Nephron (organoid): ENCODE measurements around the gene AGAP1.
A peak's percentile ranks its signal among the peaks of the same experiment; 100 is the strongest.

Experiments used
- H3K27ac Mint-ChIP-seq, 3 experiments: 2 replicates each; pipeline ENCODE4 v1.8.0; 2020; ENCODE audit warnings: mixed read lengths in 3 of 3, mild to moderate bottlenecking in 2 of 3, moderate library complexity in 1 of 3
- H3K27me3 Mint-ChIP-seq: 2 replicates; pipeline ENCODE4 v1.8.0; 2021; ENCODE audit warnings: low read depth, mild to moderate bottlenecking, moderate library complexity, mixed read lengths
- H3K36me3 Mint-ChIP-seq: 2 replicates; pipeline ENCODE4 v1.8.0; 2020; ENCODE audit warnings: low read depth, mixed read lengths
- H3K4me1 Mint-ChIP-seq: 2 replicates; pipeline ENCODE4 v1.8.0; 2020; ENCODE audit warnings: mixed read lengths
- H3K4me3 Mint-ChIP-seq, 3 experiments: 2 replicates each; pipeline ENCODE4 v1.8.0; 2020; ENCODE audit warnings: mild to moderate bottlenecking in 3 of 3, mixed read lengths in 3 of 3, moderate library complexity in 2 of 3
- H3K9me3 Mint-ChIP-seq: 2 replicates; pipeline ENCODE4 v1.8.0; 2020; ENCODE audit warnings: mixed read lengths
- TF ChIP-seq, protein P1 (sequence below), 3 experiments: fragments of 200-600 bp; sonication (generic); IDR thresholded peaks; one replicate each; pipeline ENCODE4 v1.5.0; 2021; ENCODE audit warnings: antibody characterized with exemption in 3 of 3; ENCODE audit not compliant: unreplicated experiment in 3 of 3

AGAP1 gene

DNA sequence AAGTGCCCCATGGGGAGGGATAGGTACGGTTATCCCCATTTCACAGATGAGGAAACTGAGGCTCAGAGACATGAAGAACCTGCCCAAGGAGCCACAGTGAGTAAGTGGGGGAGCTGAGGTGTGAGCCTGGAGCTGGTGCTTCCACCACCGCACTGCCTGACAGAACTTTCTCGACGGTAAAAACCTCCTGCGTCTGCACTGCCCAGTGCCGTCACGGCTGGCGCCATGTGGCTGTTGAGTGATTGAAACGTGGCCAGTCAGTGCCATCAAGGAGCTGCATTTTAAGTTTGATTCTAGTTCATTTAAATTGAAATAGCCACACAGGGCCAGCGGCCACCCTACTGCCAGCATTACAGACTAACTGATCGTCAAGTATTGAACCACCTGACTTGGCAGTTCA, 217.1 kb downstream of the AGAP1 start:
- H3K4me1 Mint-ChIP-seq: peaks cover 6% of the 10 kb centered on the region
- no peak overlapping the region for H3K27ac Mint-ChIP-seq
- no peak overlapping the region for H3K4me3 Mint-ChIP-seq
- no peaks in the 10 kb centered on the region for H3K9me3 Mint-ChIP-seq
- peaks cover 18% of the 10 kb centered on the region for H3K36me3 Mint-ChIP-seq
- H3K27me3 Mint-ChIP-seq: no peaks in the 10 kb centered on the region
- TF ChIP-seq, protein P1, sequence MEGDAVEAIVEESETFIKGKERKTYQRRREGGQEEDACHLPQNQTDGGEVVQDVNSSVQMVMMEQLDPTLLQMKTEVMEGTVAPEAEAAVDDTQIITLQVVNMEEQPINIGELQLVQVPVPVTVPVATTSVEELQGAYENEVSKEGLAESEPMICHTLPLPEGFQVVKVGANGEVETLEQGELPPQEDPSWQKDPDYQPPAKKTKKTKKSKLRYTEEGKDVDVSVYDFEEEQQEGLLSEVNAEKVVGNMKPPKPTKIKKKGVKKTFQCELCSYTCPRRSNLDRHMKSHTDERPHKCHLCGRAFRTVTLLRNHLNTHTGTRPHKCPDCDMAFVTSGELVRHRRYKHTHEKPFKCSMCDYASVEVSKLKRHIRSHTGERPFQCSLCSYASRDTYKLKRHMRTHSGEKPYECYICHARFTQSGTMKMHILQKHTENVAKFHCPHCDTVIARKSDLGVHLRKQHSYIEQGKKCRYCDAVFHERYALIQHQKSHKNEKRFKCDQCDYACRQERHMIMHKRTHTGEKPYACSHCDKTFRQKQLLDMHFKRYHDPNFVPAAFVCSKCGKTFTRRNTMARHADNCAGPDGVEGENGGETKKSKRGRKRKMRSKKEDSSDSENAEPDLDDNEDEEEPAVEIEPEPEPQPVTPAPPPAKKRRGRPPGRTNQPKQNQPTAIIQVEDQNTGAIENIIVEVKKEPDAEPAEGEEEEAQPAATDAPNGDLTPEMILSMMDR (IDR thresholded peaks at IDR 0.05; ENCODE audit: unreplicated experiment in 3 of 3): no peak

GRCh38 chr2:235711527-235711926, 217.7 kb downstream of the AGAP1 start:
- Mint-ChIP-seq H3K27ac (no peak overlapping the region), H3K9me3 (no peaks in the 10 kb centered on the region), H3K27me3 (no peaks in the 10 kb centered on the region), H3K4me1 (peaks cover 10% of the 10 kb centered on the region), H3K36me3 (peaks cover 18% of the 10 kb centered on the region), H3K4me3 (no peak overlapping the region)
- TF ChIP-seq, protein P1 (IDR thresholded peaks at IDR 0.05; ENCODE audit: unreplicated experiment in 3 of 3): no peak

- TF ChIP-seq, protein P1 (IDR thresholded peaks at IDR 0.05; ENCODE audit: unreplicated experiment in 3 of 3): no peak
- no peaks in the 10 kb centered on the region for H3K27me3 Mint-ChIP-seq
- H3K4me1 Mint-ChIP-seq: peaks cover 13% of the 10 kb centered on the region
- H3K4me3 Mint-ChIP-seq: no peak overlapping the region
- H3K27ac Mint-ChIP-seq: no peak overlapping the region
- no peaks in the 10 kb centered on the region for H3K9me3 Mint-ChIP-seq
- H3K36me3 Mint-ChIP-seq: peaks cover 18% of the 10 kb centered on the region
Observed at GRCh38 chr2:235712176-235712575, 218.3 kb downstream of the AGAP1 start.

GRCh38 chr2:235713189-235713588, 219.3 kb downstream of the AGAP1 start:
- TF ChIP-seq, protein P1 (IDR thresholded peaks at IDR 0.05; ENCODE audit: unreplicated experiment in 3 of 3): no peak
- H3K9me3 Mint-ChIP-seq: no peaks in the 10 kb centered on the region

GRCh38 chr2:235715601-235716000, 221.8 kb downstream of the AGAP1 start:
- no peak overlapping the region for H3K27ac Mint-ChIP-seq
- peaks cover 21% of the 10 kb centered on the region for H3K4me1 Mint-ChIP-seq
- no peak overlapping the region for H3K4me3 Mint-ChIP-seq
- TF ChIP-seq, protein P1 (IDR thresholded peaks at IDR 0.05; ENCODE audit: unreplicated experiment in 3 of 3): no peak
- H3K9me3 Mint-ChIP-seq: no peaks in the 10 kb centered on the region
- H3K27me3 Mint-ChIP-seq: no peaks in the 10 kb centered on the region
- peaks cover 16% of the 10 kb centered on the region for H3K36me3 Mint-ChIP-seq

More at GRCh38 chr2:235713189-235713588, 219.3 kb downstream of the AGAP1 start:
- Mint-ChIP-seq H3K27me3 (no peaks in the 10 kb centered on the region), H3K27ac (peak overlapping the region in 1 of 3 experiments; percentile 8), H3K4me1 (peaks cover 17% of the 10 kb centered on the region), H3K36me3 (peaks cover 18% of the 10 kb centered on the region), H3K4me3 (no peak overlapping the region)

DNA sequence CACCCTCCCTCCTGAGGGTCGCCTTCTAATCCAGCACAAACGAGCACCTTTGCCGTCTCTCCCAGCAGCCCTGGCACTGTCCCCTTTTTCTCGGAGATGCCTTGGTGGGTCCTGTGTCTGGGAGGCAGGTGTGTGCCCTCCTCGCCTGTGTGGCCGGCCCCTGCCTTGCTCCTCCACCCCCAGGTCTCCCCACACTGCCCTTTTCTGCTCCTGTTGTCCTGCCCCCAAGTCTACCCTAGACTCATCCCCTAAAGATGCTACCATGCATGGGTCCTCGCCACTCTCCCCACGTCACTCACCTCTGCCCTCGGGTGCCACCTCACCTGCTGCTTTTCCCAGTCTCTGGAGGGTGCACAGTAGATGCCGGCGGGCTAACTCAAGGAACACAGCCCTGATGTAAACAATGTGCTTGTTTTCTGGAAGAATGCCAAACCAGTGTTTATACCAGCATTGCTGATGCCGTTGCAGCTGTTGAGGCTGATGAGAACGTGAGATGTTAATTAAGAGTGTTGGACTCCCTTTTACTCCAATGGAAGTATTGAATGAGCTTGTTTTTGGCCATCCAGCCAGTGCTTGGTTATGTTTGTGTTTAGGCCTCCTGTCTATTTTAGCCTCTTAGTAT, 223.1 kb downstream of the AGAP1 start:
- H3K27me3 Mint-ChIP-seq: no peaks in the 10 kb centered on the region
- no peaks in the 10 kb centered on the region for H3K9me3 Mint-ChIP-seq
- H3K36me3 Mint-ChIP-seq: peaks cover 26% of the 10 kb centered on the region
- H3K4me1 Mint-ChIP-seq: peaks cover 21% of the 10 kb centered on the region
- peak overlapping the region in 1 of 3 experiments; percentile 62 for H3K27ac Mint-ChIP-seq
- no peak overlapping the region for H3K4me3 Mint-ChIP-seq
- TF ChIP-seq, protein P1 (IDR thresholded peaks at IDR 0.05; ENCODE audit: unreplicated experiment in 3 of 3): no peak
